IMR-90 (cell line): ENCODE data around the gene ZBTB38. TPM values are rescaled to one million over a fixed set of nuclear protein-coding genes. Genes with fewer than 3 reads are reported as not detected.

Experiments used
- ATAC-seq: fragments of 200-7000 bp; cut with Tn5 transposase; 2 replicates; pipeline ENCODE4 v1.9.1; 2020; ENCODE audit warnings: low read depth, mild to moderate bottlenecking, moderate library complexity
- BruUV-seq: library from RNA; stranded (reverse); fragments of 400-500 nt; replicated peaks from 2 replicates; lab custom pipeline; 2021; lab: Mats Ljungman, UMichigan
- CTCF ChIA-PET: fragments of 300-600 bp; formaldehyde crosslinking; extraction: SDS; loops from one replicate; lab custom pipeline; 2021; ENCODE audit warnings: antibody characterized with exemption; lab: Yijun Ruan, JAX
- POLR2A ChIA-PET: fragments of 300-600 bp; sonication (Branson Sonifier 250); formaldehyde crosslinking; loops from one replicate; lab custom pipeline; 2022; ENCODE audit warnings: antibody characterized with exemption; ENCODE audit not compliant: unreplicated experiment; lab: Charles Lee
- DNase-seq: peaks from one replicate; pipeline ENCODE4 v3.0.0; 2013
- H2AFZ ChIP-seq: replicated peaks from 2 replicates; pipeline ENCODE3; 2013; ENCODE audit warnings: low read length, mild to moderate bottlenecking; ENCODE audit not compliant: poor library complexity
- H2AK5ac ChIP-seq: 2 replicates; pipeline ENCODE4 v1.6.1; 2013; ENCODE audit warnings: low read depth, low read length, inconsistent platforms
- H2AK9ac ChIP-seq: replicated peaks from 2 replicates; pipeline ENCODE3; 2013; ENCODE audit warnings: mild to moderate bottlenecking, low read depth, low read length, moderate library complexity; ENCODE audit not compliant: poor library complexity
- H2BK120ac ChIP-seq: 2 replicates; pipeline ENCODE4 v1.6.1; 2013; ENCODE audit warnings: low read depth, low read length, inconsistent platforms
- H2BK15ac ChIP-seq: 3 replicates; pipeline ENCODE4 v1.6.1; 2013; ENCODE audit warnings: low read depth, low read length, inconsistent platforms
- H2BK20ac ChIP-seq: 2 replicates; pipeline ENCODE4 v1.6.1; 2013; ENCODE audit warnings: low read depth, mild to moderate bottlenecking, inconsistent platforms, low read length, moderate library complexity
- H2BK5ac ChIP-seq: 2 replicates; pipeline ENCODE4 v1.6.1; 2013; ENCODE audit warnings: mild to moderate bottlenecking, low read depth, low read length, inconsistent platforms; ENCODE audit not compliant: poor library complexity, severe bottlenecking
- H3K14ac ChIP-seq: replicated peaks from 2 replicates; pipeline ENCODE4 v1.6.1; 2013; ENCODE audit warnings: low read depth, low read length, inconsistent platforms
- H3K18ac ChIP-seq: 2 replicates; pipeline ENCODE4 v1.6.1; 2013; ENCODE audit warnings: low read depth, low read length, control low read depth
- H3K23ac ChIP-seq: 2 replicates; pipeline ENCODE4 v1.6.1; 2013; ENCODE audit warnings: low read depth, low read length, inconsistent platforms
- H3K27ac ChIP-seq: 2 replicates; pipeline ENCODE4 v1.5.1; 2013; ENCODE audit warnings: mild to moderate bottlenecking, control low read depth, low read length; ENCODE audit not compliant: insufficient read depth
- H3K27me3 ChIP-seq: 2 replicates; pipeline ENCODE4 v1.6.1; 2013; ENCODE audit warnings: low read length; ENCODE audit not compliant: control insufficient read depth, insufficient read depth
- H3K36me3 ChIP-seq: 2 replicates; pipeline ENCODE4 v1.6.1; 2013; ENCODE audit warnings: low read length, mixed read lengths; ENCODE audit not compliant: control insufficient read depth, insufficient read depth
- H3K4ac ChIP-seq: 2 replicates; pipeline ENCODE4 v1.6.1; 2013; ENCODE audit warnings: low read depth, low read length, inconsistent platforms
- H3K4me1 ChIP-seq: 2 replicates; pipeline ENCODE4 v1.6.1; 2013; ENCODE audit warnings: low read length, mixed read lengths; ENCODE audit not compliant: control insufficient read depth, insufficient read depth
- H3K4me2 ChIP-seq: 2 replicates; pipeline ENCODE4 v1.6.1; 2013; ENCODE audit warnings: low read depth, mild to moderate bottlenecking, control low read depth, low read length, moderate library complexity
- H3K4me3 ChIP-seq: 2 replicates; pipeline ENCODE4 v1.5.1; 2013; ENCODE audit warnings: low read depth, mild to moderate bottlenecking, control low read depth, low read length, moderate library complexity; ENCODE audit not compliant: insufficient read depth
- H3K56ac ChIP-seq: 2 replicates; pipeline ENCODE4 v1.6.1; 2013; ENCODE audit warnings: low read length, inconsistent platforms; ENCODE audit not compliant: insufficient read depth; ENCODE audit errors: extremely low read depth
- H3K79me1 ChIP-seq, 2 experiments: 2 replicates each; pipeline ENCODE4 v1.6.1; 2013; ENCODE audit warnings: low read length in 2 of 2, inconsistent platforms in 1 of 2, low read depth in 1 of 2
- H3K9ac ChIP-seq: 2 replicates; pipeline ENCODE4 v1.6.1; 2013; ENCODE audit warnings: low read depth, low read length, control low read depth
- H3K9me1 ChIP-seq: 2 replicates; pipeline ENCODE4 v1.6.1; 2013; ENCODE audit warnings: low read length, inconsistent platforms; ENCODE audit not compliant: insufficient read depth
- H3K9me3 ChIP-seq: 2 replicates; pipeline ENCODE4 v1.6.1; 2013; ENCODE audit warnings: low read length; ENCODE audit not compliant: control insufficient read depth, insufficient read depth
- H4K20me1 ChIP-seq: 2 replicates; pipeline ENCODE4 v1.6.1; 2013; ENCODE audit warnings: low read length, inconsistent platforms; ENCODE audit not compliant: insufficient read depth
- H4K5ac ChIP-seq: 2 replicates; pipeline ENCODE4 v1.6.1; 2013; ENCODE audit warnings: mild to moderate bottlenecking, low read depth, low read length, control low read depth
- H4K8ac ChIP-seq, 2 experiments: 2 replicates each; pipeline ENCODE4 v1.6.1; 2013; ENCODE audit warnings: low read depth in 2 of 2, low read length in 2 of 2, control low read depth in 1 of 2, inconsistent platforms in 1 of 2
- H4K91ac ChIP-seq: 2 replicates; pipeline ENCODE4 v1.6.1; 2013; ENCODE audit warnings: low read depth, low read length, inconsistent platforms; ENCODE audit not compliant: insufficient read depth
- BHLHE40 ChIP-seq: fragments of 150-350 bp; IDR thresholded peaks from 2 replicates; pipeline ENCODE4 v1.6.1; 2016; ENCODE audit warnings: mild to moderate bottlenecking, low read depth, low read length
- CEBPB ChIP-seq: IDR thresholded peaks from 2 replicates; pipeline ENCODE4 v1.6.1; 2012; ENCODE audit warnings: low read depth, low read length, improper control_type of control experiment
- CHD1 ChIP-seq: IDR thresholded peaks from 2 replicates; pipeline ENCODE4 v1.6.1; 2012; ENCODE audit warnings: low read depth, low read length, improper control_type of control experiment
- CTCF ChIP-seq: conservative IDR thresholded peaks from 2 replicates; pipeline ENCODE4 v1.5.1; 2012; ENCODE audit warnings: mild to moderate bottlenecking, low read depth, low read length, improper control_type of control experiment
- ELK1 ChIP-seq: fragments of 150-350 bp; IDR thresholded peaks from 2 replicates; pipeline ENCODE4 v1.6.1; 2016; ENCODE audit warnings: low read depth, mild to moderate bottlenecking, low read length, moderate library complexity, borderline replicate concordance
- FOS ChIP-seq: fragments of 150-350 bp; IDR thresholded peaks from 2 replicates; pipeline ENCODE4 v1.6.1; 2016; ENCODE audit warnings: low read depth, low read length
- MAFK ChIP-seq: IDR thresholded peaks from 2 replicates; pipeline ENCODE4 v1.6.1; 2012; ENCODE audit warnings: low read depth, low read length, improper control_type of control experiment
- RAD21 ChIP-seq: IDR thresholded peaks from 2 replicates; pipeline ENCODE4 v1.6.1; 2012; ENCODE audit warnings: low read length, improper control_type of control experiment
- RFX5 ChIP-seq: IDR thresholded peaks from 2 replicates; pipeline ENCODE4 v1.8.0; 2012; ENCODE audit warnings: low read depth, mild to moderate bottlenecking, low read length, moderate library complexity
- WGBS, 2 experiments: methylation state at CpG; one replicate each; pipeline versions ENCODE4 v1.1.5 to v1.1.7; 2013; ENCODE audit warnings: missing lambda C conversion rate in 2 of 2; ENCODE audit not compliant: insufficient read length in 1 of 2; ENCODE audit errors: extremely low coverage in 2 of 2; 5-methylcytosine and 5-hydroxymethylcytosine counted together
- dilution Hi-C: fragments of 300-500 bp; cut with HindIII; formaldehyde crosslinking; loops from one replicate; pipeline ENCODE4 v1.14.3; 2018; ENCODE audit warnings: low sequenced_read_pairs; ENCODE audit not compliant: unreplicated experiment
- in situ Hi-C: fragments of 300-500 bp; cut with MboI; formaldehyde crosslinking; loops from 3 replicates; pipeline ENCODE4 v1.14.3; 2019; ENCODE audit warnings: low sequenced_read_pairs, inconsistent platforms, mixed read lengths
- intact Hi-C: fragments of 100-400 bp; cut with micrococcal nuclease; formaldehyde crosslinking; loops from 2 replicates; pipeline ENCODE4 v1.10.0; 2022
- polyA plus RNA-seq, 3 experiments: library from polyadenylated mRNA; depleted of rRNA; stranded (reverse); fragments of >200 nt; gene quantifications; 2 replicates each; pipeline ENCODE4 v1.2.3, GENCODE V29; 2012; ENCODE audit warnings: low replicate concordance in 1 of 3
- total RNA-seq: library from RNA; depleted of rRNA; stranded (reverse); fragments of >200 nt; gene quantifications from 2 replicates; pipeline ENCODE4 v1.2.3, GENCODE V29; 2012

The ZBTB38 gene
- total and polyA plus RNA-seq, 2 of the 4 experiments (the other 2 are of a cell fraction) = 44.9 to 274 TPM

- H4K20me1 ChIP-seq = no peaks in the 10 kb centered on the region
- H3K9me1 ChIP-seq = peaks cover 4% of the 10 kb centered on the region; the same call in 1 of the 2 replicates
- in situ Hi-C loops (no loop called here), intact Hi-C loops (no loop called here), dilution Hi-C loops (no loop called here)
- TF ChIP-seq RFX5 (no peak), CEBPB (no peak), CHD1 (no peak), CTCF (no peak), FOS (no peak), MAFK (no peak), BHLHE40 (no peak), ELK1 (no peak), RAD21 (no peak)
- H3K18ac ChIP-seq = peak overlapping the region; percentile 81
- H3K4me3 ChIP-seq = no peak overlapping the region
- DNase-seq = no peak
- H2AFZ ChIP-seq = no peak overlapping the region
- ATAC-seq = no peak
- H3K4ac ChIP-seq = peak overlapping the region; percentile 72
- H4K8ac ChIP-seq = peak overlapping the region; percentile 58 to 64; a peak in 3 of 4 replicates
- H2BK20ac ChIP-seq = 0 out of 2 replicates have a peak overlapping the region, but pooled peaks have one; percentile 14
- peaks cover 17% of the 10 kb centered on the region for H3K4me1 ChIP-seq
- H2AK5ac ChIP-seq = peak overlapping the region; percentile 66; the same call in 1 of the 2 replicates
- H3K56ac ChIP-seq = no peak overlapping the region
- peak overlapping the region; percentile 73 for H3K14ac ChIP-seq
- H3K4me2 ChIP-seq = no peak overlapping the region
- H3K23ac ChIP-seq = peak overlapping the region; percentile 71
- H2BK15ac ChIP-seq = peak overlapping the region; percentile 50; the same call in 2 of the 3 replicates
- H3K9ac ChIP-seq = no peak overlapping the region
- H2BK5ac ChIP-seq = peak overlapping the region; percentile 70
- H2AK9ac ChIP-seq = no peak overlapping the region
- WGBS, 2 experiments = 90% methylated on average over 2 of the region's 4 CpGs; no CpG with 5 or more reads in 1 of the 2 experiments
- ChIA-PET POLR2A (no interaction called here), CTCF (no interaction called here)
- H4K5ac ChIP-seq = peak overlapping the region; percentile 80
- H3K27ac ChIP-seq = peak overlapping the region; percentile 46; the same call in 1 of the 2 replicates
- no TSS peak for BruUV-seq
- H3K9me3 ChIP-seq = peaks cover 5% of the 10 kb centered on the region; the same call in 1 of the 2 replicates
- peak overlapping the region; percentile 65 for H4K91ac ChIP-seq
- peaks cover 43 to 69% of the 10 kb centered on the region in 2 experiments for H3K79me1 ChIP-seq
- peak overlapping the region; percentile 63; the same call in 1 of the 2 replicates for H2BK120ac ChIP-seq
- H3K36me3 ChIP-seq = peaks cover 20% of the 10 kb centered on the region
- H3K27me3 ChIP-seq = no peaks in the 10 kb centered on the region
Measured at GRCh38 chr3:141391298-141391990, 23.1 kb downstream of the ZBTB38 start.
